Cerebellar cortex (tissue), 1 donor: Measurements from ENCODE around the gene ANKFY1.

Source experiments
- DNase-seq: peaks from one replicate; pipeline ENCODE4 v3.0.0-alpha.2; 2015; ENCODE audit warnings: low spot score

Gene ANKFY1

GRCh38 chr17:4118015-4118743, 145.6 kb downstream of the ANKFY1 start:
- peak; percentile 12 for DNase-seq

- no peak for DNase-seq
Measured at GRCh38 chr17:4116516-4116915, 147.3 kb downstream of the ANKFY1 start.
